Measurements from ENCODE around the gene SNX33.

GRCh38 chr15:75685195-75685594 is 37.5 kb downstream of the SNX33 start:
- TF ChIP-seq, protein P1, sequence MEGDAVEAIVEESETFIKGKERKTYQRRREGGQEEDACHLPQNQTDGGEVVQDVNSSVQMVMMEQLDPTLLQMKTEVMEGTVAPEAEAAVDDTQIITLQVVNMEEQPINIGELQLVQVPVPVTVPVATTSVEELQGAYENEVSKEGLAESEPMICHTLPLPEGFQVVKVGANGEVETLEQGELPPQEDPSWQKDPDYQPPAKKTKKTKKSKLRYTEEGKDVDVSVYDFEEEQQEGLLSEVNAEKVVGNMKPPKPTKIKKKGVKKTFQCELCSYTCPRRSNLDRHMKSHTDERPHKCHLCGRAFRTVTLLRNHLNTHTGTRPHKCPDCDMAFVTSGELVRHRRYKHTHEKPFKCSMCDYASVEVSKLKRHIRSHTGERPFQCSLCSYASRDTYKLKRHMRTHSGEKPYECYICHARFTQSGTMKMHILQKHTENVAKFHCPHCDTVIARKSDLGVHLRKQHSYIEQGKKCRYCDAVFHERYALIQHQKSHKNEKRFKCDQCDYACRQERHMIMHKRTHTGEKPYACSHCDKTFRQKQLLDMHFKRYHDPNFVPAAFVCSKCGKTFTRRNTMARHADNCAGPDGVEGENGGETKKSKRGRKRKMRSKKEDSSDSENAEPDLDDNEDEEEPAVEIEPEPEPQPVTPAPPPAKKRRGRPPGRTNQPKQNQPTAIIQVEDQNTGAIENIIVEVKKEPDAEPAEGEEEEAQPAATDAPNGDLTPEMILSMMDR (IDR thresholded peaks at IDR 0.05; ENCODE audit: low read length), result 0 out of 2 replicates have a peak, but pooled peaks have one; percentile 13
- no peak for TF ChIP-seq EZH2 (IDR thresholded peaks at IDR 0.05; ENCODE audit: borderline replicate concordance, low read length)

Measured in OCI-LY1 (cell line).